ENCODE measurements around the gene C7orf57. TPM values are rescaled to one million over a fixed set of nuclear protein-coding genes. Genes with fewer than 3 reads are reported as not detected.

Gene C7orf57
- total RNA-seq: not detected in 2 replicates

GRCh38 chr7:48035301-48035966 lies at the start of gene C7orf57:
Gene C7orf57 (plus strand): TSS chr7:48035543. CDS start chr7:48036309, 766 bp downstream.

GRCh38 chr7:48028938-48029337 lies 6.4 kb upstream of the C7orf57 start, which contains the start of gene SUN3:
Gene SUN3 (minus strand): TSS chr7:48029107. CDS start chr7:48028938, 169 bp downstream.

GRCh38 chr7:48089046-48090003 lies 54.0 kb downstream of the C7orf57 start, which contains the start of gene UPP1:
Gene UPP1 (plus strand): TSS chr7:48089265. CDS start chr7:48094784, 5,519 bp downstream.

Other genes starting within 250 kb of the C7orf57 start
- 0.09 and 0.11 TPM in 2 replicates for gene PKD1L1, start 87.1 kb upstream of the C7orf57 start, total RNA-seq
- 10.1 and 11.4 TPM in 2 replicates for gene HUS1, start 55.9 kb upstream of the C7orf57 start, total RNA-seq
- gene SUN3, start 6.4 kb upstream of the C7orf57 start, total RNA-seq: not detected in 2 replicates
- gene UPP1, start 53.7 kb downstream of the C7orf57 start, total RNA-seq: 4.2 and 9.3 TPM in 2 replicates
- gene ABCA13, start 135.9 kb downstream of the C7orf57 start, total RNA-seq: under 0.01 TPM in 1 of 2 replicates, not detected in the other

Data from dermis lymphatic vessel endothelial cell (primary cell).